Thyroid gland (tissue), 4 donors: ENCODE results near the gene SH3BGRL3.

Experiments
- POLR2A ChIP-seq, 2 donors: fragments of 450-650 bp; IDR thresholded peaks; one replicate each; pipeline ENCODE4 v1.6.1; 2017; ENCODE audit warnings: antibody characterized with exemption in 2 of 2, mild to moderate bottlenecking in 2 of 2, moderate library complexity in 1 of 2
- TF ChIP-seq, protein P1 (sequence below), 6 experiments: fragments of 200-600 bp in 3 of 6; fragments of 450-650 bp in 3 of 6; sonication (generic) in 3 of 6; IDR thresholded peaks; one replicate each; pipeline ENCODE4 v1.5.1; 2016 to 2019; ENCODE audit warnings: antibody characterized with exemption in 6 of 6, mild to moderate bottlenecking in 2 of 6, inconsistent platforms in 1 of 6, moderate library complexity in 1 of 6

DNA sequence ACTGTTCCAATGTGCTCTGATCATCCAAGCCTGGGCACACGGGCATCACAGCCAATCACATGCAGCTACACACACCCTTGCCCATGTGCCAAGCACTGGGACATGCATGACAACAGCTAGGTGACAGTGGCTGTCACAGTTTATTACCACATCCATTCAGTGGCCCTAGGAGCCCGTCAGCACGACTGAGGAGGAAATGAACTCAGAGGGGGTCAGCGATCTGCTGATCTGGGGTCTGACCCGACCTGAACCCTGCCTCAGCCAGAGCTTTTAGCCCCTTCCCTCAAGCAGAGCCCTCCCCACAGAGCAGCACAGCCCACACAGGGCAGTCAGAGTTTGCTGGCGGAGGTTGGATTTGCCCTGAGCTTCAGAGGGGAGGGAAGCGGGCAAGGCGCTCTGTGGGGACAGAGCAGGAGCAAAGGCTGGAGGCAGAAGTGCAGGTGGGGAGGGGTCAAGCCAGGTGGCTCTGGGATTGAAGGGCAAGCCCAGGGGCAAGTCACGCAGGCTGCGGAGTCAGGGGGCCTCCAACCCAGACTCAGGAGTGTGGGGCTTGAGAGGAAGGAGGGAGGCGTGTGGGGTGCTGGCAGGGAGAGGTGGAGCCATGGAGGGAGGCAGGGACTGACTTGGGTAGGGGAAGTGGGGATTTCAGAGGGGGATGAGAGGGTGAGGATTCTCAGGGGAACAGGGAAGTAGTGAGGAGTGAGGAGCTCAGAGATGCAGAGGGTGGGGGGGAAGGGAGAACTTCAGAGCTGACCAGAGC lies 10.4 kb downstream of the SH3BGRL3 start:
- TF ChIP-seq, protein P1, sequence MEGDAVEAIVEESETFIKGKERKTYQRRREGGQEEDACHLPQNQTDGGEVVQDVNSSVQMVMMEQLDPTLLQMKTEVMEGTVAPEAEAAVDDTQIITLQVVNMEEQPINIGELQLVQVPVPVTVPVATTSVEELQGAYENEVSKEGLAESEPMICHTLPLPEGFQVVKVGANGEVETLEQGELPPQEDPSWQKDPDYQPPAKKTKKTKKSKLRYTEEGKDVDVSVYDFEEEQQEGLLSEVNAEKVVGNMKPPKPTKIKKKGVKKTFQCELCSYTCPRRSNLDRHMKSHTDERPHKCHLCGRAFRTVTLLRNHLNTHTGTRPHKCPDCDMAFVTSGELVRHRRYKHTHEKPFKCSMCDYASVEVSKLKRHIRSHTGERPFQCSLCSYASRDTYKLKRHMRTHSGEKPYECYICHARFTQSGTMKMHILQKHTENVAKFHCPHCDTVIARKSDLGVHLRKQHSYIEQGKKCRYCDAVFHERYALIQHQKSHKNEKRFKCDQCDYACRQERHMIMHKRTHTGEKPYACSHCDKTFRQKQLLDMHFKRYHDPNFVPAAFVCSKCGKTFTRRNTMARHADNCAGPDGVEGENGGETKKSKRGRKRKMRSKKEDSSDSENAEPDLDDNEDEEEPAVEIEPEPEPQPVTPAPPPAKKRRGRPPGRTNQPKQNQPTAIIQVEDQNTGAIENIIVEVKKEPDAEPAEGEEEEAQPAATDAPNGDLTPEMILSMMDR (IDR thresholded peaks at IDR 0.05) = no peak
- TF ChIP-seq POLR2A (IDR thresholded peaks at IDR 0.05) = no peak
